Hematopoietic multipotent progenitor cell treated with erythropoietin and hydrocortisone succinate and interleukin-3 and kit ligand, for 6 days (in vitro differentiated cells): ENCODE results near the gene ASIC3.

Source experiments
- DNase-seq: peaks from one replicate; pipeline ENCODE4 v3.0.0-alpha.2; 2015

Gene ASIC3

DNA sequence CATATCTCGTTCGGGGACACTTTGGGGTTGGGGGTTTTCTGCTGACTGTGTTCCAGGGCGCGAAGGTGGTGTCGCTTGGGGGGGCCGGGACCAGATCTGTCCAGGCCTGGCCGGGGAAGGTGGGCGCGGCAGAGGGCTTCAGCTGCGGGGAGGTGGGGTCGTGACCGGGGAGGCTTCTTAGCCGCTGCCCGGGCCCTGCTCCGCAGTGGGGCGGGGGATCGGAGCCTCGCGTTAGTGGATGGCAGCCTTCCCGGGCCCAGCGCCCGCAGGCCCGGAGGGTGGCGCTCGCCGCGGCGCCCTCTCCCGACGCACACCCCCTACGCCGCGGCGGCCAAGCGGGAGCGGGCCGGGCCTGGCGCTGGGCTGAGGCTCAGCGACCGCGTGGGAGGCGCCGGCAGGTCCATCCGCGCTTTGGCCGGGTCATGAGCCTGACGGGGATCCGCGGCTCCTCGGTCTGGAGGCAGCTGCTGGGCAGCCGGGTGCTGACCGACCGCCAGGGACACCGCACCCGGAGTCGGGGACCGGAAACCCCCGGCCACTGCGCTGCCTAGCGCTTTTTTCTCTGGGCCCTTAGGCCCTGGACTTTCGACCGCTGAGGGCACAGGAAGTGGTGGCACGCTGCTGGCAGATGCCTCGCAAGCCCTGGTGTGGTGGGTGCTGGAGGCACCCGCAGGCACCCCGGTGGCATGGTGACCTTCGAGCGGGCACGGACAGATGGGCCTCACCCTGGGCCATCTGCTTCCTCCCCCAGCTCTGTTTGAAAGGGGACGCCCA is 39.1 kb downstream of the ASIC3 start:
- peak; percentile 64 for DNase-seq

DNA sequence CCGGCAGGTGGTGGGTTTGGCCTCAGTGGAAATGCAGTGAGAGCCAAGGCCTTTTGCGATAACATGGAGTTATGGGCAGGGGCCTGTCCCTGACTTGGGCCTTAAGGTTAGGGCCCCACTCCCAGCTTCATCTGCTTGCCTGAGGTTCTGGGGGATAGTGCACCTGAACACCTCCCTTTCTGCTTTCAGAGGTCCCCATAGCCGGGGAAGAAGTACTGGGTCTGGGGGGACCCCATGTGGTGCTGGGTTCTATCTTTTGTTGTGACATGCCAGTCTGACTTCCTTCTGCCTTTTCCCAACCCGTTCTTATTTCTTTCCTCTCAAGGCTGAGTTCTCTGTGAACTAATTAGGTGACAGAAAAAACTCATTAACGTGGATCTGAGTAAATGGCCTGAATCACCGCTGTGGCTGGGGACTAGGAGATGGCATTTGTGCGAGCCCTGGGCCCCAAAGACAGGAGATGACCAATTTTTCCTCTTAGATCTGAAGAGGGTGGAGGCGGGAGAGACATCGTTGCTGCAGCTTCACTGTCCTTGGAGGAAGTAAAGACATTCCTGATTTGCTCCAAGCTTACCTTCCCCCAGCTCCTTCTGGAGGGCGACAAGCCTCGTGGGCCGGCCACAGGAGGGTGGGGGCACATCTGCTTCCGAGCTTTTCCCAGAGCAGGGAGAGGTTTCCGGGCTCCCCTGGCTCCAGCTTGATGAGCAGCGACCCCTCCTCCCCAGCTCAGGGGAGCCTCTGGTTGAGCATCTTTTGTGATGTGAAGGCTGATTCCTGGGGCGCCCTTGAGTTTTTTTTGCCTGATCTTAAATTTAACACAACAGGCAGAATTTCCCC is 39.9 kb downstream of the ASIC3 start:
- no peak for DNase-seq

DNA sequence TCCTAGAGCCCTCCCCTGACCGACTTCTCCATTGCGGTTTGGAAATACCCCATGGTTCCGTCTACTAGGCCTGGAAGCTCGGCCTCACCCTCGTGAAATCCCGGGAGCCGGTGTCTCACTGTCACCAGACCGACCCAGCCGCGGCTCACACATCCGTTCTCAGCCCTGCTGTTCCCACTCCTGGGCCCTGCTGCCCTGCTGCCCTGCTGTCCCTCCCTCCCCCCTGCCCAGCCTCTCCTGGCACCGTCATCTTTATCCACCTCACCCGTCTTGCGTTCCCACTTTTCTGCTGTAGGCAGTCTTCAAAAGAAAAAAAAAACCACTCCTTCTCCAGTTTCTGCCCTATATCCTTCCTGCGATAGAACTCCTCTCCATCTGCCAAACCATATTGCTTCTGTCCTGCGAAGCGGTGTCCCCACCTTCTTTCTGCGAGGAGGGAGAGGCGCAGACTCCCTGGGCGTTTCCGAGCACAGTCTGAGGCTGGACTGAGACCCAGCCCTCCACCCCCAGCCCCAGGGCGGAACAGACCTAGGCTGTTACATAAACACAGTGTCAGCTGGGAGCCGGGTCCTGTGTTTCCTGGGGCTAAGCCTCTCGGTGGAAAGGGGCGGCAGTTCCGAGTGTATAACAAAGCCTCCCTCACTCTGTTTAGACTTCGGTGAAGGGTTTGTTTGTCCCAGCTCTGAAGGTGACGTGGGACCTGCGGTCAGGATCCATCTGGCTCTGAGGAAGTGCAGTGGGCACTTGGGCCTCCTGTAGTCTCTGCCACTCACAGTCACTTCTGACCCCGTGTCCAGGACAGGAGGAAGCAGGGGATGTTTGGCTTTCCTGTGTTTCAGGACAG is 40.7 kb downstream of the ASIC3 start:
- peak; percentile 73 for DNase-seq

DNA sequence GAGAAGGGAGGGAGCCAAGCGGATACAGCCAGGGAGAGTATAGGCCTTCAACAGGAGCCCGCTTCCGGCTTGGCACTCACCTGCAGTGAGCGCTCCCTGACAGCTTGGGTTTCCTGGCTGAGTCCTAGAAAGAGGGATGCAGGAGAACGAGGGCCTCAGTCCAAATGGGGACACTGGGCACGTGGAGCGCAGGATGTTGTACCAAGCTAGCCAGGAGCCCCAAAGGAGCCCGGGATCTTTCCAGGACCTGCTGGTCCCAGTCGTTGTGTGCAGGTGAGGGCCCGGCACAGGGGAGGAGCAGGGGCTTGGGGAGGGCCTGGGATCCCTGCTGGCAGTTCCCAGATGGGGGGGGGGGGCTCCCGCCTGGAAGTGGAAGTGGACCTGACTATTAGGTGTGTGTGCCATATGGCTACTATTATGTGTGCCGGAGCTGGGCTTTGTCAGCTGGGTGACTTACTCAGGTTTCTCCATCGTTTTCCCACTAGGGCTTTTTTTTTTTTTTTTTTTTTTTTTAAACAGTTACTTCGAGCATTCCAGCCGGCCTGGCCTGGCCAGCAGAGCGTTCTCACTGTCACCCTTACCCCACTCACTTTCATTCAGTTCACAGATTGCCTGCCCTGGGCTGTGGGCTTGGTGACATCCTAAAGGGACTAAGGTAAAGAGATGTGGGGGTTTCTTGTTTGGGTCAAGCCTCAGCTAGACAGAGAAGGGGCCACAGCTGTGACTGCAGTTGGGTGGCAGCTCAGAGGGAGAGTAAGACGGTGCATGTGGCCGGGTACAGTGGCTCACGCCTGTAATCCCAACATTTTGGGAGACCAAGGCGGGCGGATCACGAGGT is 41.8 kb downstream of the ASIC3 start:
- DNase-seq, result no peak

DNA sequence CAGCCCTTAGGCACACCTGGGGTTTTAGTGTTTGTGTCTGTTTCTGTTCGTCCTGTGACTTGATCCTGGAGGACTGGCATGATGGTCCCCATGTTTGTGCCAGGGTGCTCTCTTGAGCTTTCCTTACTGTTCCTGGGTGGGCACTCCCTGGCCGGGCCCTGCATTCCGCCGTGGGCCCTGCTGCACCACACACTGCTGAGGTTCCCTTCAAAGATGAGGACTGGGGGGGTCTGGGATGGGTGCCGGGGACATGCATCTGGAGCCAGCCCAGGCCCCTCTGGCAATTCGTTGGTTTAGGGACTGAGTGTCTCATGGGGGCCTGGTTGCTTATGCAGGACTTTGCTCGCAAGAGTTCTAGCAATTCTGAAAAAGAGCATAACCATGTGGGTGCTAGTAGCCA is 42.7 kb downstream of the ASIC3 start:
- no peak for DNase-seq

DNA sequence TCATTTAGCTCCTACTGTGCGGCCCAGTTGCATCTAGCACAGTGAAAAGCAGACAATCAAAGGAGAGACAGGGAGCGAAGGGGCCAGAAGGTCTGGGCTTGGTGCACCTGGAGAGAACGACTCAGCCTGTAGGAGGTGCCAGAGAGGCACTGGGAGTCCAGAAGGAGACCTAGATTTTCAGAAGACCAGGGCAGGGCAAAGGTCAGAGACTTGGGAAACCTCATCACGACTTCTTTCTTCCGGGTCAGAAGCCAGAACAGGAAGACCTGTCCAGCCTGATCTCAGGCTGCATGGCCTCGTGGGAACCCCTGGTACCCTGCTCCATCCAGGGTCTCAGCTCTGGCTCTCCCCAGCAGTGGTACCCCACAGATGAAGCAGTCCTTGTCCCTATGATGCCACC is 43.1 kb downstream of the ASIC3 start:
- DNase-seq, result peak; percentile 65

DNA sequence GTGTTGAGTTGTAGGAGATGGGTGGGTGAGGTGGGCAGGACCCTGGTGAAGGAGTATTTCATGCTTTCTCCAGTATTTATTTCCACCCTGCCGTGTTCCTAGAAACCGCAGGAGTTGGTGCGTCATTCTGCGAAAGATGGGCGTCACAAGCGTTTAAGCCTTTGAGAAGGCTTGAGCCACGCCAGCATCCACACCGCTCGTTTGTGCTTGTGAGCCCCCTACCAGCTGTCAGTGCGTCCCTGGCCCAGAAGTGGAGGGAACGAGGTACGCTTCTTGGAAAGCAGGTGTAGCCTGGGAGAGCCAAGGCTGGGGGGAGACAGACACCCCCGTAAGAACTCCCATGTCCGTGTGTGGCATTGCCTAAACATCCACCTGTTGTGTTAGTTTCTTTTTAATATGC is 43.7 kb downstream of the ASIC3 start:
- no peak for DNase-seq

DNA sequence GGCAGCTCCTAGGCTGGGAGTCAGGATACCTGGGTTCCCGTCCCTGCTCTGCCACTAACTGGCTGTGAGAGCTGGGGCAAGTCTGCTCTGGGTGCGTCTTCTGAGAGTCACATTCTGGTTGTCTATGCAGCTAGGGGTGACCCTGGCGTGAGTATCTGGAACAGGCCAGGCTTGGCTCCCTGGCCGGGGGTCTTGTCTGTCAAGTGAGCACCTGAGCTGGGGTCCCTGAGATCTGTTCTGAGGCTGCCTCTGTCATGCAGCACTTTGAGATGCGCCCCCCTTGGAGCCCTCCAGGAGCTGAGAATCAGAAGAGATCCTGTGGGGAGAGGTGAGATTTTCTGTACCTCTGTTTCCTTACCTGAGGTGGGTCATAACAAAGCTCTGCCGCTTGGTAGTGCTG is 45.4 kb downstream of the ASIC3 start:
- DNase-seq, result no peak

DNA sequence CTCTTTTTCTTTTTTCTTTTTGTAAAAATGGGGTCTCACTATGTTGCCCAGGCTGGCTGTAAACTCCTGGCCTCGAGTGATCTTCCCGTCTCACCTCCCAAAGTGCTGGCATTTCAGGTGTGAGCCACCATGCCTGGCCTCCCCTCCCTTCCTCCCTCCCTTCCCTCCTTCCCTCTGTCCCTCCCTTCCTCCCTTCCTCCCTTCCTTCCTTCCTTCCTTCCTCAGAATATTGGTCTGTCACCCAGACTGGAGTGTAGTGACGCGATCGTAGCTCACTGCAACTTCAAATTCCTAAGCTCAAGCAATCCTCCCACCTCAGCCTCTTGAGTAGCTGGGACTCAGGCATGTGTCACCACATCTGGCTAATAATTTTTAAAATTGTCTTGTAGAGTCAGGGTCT is 46.3 kb downstream of the ASIC3 start:
- DNase-seq, result no peak

DNA sequence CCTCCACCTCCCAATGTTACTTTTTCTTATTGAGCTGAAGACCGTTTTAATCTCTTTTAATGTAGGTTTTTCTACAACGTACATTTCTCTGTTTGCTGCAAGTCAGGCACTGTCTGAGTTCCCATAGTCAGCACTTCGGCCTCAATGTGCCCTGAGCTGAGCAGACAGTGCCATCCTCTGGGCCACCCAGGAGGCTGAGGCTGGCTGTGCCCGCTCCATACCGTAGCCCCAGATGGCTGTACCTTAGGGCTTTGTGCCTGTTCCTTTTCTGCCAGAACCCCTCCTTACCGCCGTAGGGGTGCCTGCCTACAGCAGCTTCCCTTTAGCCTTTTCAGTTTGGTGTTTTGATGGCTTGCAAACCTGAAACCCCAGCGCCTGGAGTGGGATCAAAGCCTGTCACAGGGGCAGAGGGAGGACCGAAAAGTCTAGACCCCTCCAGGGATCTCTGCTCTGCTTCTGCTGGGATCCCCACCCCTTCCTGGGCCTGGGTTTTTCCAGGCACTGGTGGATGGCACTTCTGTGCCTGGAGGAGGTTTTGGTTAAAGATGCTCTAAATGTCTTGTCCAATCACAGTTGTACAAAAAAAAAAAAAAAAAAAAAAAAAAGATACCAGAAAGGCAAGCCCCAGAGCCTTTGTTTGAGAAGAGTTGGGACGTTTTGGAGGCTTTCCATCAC is 46.9 kb downstream of the ASIC3 start:
- no peak for DNase-seq

DNA sequence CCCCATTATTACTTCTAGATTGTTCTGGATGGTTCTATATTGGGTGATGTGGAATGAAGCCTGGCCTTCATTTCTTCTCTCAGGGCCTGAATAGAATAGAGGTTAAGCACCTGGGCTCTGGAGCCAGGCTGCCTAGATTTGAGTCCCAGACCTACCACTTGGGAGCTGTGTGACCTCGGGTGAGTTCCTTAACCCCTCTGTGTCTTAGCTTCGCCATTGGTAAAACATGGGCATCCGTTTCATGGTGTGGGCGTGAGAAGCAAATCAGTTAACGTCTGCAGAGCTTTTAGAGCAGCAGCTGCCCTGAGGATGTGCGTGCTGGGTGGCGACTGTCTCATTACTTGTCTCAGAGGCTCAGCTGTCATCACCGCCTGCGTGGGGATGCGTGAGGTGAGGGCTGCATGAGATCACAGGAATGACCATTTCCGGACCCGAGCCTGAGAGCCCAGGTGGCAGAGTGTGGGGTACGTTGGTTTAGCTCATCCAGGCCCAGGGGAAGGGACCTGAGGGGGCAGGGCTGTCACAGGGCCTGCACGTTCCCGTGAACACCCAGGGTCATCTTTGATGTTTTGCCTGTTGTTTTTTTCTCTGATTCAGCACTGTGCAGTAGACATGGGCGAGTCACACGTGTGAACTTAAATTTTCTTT is 47.6 kb downstream of the ASIC3 start:
- DNase-seq, result no peak

DNA sequence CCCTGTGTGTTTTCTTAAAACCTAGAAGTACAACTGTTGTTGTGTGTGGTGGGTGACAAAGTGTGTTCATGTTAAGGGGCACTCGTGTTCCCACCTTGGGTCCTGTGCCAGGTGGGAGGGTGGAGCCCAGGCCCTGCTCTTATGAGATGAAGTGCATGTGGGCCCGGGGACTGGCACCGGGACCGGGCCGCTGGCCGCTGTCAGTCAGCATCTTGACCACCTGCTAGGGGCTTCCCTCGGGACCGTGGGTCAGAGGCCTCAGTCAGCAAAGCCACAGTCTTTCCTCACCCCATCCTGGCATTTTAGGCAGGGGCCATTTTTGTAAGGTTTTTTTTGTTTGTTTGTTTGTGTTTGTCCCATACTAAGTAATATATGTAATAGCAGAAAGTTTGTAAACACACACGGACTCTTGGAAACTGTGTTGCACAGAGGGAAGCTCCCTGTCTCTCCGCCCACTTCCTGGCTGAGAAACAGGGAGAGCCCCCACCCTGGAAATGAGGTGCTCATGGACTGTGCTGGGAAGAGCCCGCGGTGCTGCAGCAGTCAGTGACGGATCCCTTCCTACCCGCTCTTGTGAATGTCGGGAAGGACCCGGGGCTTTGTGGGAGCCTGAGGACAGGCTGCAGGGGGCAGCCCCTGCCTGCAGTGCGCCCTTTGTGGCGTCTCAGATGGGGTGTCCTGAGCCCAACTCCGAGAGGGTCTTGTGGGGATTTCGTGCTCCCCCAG is 51.3 kb downstream of the ASIC3 start:
- no peak for DNase-seq

DNA sequence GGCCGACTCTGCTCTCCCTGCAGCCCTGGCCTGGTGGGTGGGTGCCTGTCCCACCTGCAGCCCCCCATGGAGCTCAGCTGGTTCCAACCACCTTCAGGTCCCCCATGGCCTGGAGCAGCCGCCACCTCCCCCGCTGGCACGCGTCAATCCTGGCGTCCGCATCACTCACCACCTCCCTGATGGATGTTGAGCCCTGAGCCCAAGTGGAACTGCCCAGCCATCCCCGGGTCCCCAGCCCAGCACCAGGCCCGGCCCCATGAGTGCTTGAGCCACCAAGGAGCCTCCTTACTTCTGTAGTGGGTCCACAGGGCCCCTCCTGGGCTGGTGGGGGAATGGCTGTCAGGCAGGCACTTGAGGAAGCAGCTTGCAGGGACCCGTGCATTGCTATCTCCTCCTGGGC is 52.6 kb downstream of the ASIC3 start:
- DNase-seq, result no peak

DNA sequence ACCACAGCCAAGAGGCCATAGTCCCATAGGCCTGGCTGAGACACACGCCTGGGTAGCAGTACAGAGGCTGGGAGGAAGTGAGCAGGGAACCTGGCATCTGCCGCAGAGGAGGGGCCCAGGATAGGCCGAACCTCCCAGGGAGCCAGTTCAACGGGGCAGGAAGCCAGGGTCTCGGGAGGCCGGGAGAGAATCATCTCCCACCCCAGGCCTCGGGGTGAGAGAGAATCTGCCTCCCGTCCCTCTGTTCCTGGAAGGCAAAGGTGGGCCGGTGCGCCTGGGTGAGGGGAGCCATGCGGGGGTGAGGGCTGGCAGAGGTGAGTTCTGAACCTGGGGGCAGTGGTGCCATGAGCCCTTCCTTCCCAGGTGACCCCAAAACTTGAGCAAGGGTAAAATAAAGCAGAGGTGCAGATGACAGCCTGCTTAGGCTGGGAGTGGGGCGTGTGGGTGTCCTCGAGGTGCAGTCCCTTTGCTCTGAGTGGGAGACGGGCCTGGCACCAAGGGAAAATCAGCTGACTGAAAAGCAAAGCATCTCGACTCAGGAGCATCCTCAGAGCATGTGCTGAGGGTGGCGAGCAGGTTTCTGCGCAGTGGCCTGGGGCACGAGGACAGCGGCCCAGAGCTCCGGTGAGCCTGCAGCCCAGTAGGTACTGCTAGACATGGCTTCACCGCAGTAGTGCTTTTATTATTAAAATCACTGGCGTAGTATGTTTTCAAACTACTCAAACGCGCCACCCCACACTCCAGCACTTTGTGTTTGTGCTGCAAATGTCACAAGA is 53.5 kb downstream of the ASIC3 start:
- no peak for DNase-seq
